DOHH2 (cell line): Measurements from ENCODE around the gene MYH6.

ENCODE experiments used
- H3F3A ChIP-seq: fragments of 200-600 bp; sonication (generic), shearing (Covaris generic); 2 replicates; pipeline ENCODE4 v1.6.0; 2016; ENCODE audit warnings: antibody characterized with exemption, mild to moderate bottlenecking; ENCODE audit not compliant: control insufficient read depth, insufficient read depth
- H3K27ac ChIP-seq: fragments of 200-600 bp; sonication (generic); 2 replicates; pipeline ENCODE4 v1.5.1; 2014; ENCODE audit warnings: low read depth, mild to moderate bottlenecking, low read length, moderate library complexity
- H3K27me3 ChIP-seq: fragments of 200-600 bp; sonication (generic); 2 replicates; pipeline ENCODE4 v1.6.1; 2014; ENCODE audit warnings: mild to moderate bottlenecking, low read length, mixed read lengths; ENCODE audit not compliant: control insufficient read depth
- H3K36me3 ChIP-seq: fragments of 200-600 bp; sonication (generic); 2 replicates; pipeline ENCODE4 v1.6.1; 2014; ENCODE audit warnings: mild to moderate bottlenecking, low read length, moderate library complexity, mixed read lengths; ENCODE audit not compliant: control insufficient read depth
- H3K4me1 ChIP-seq: fragments of 200-600 bp; sonication (generic); 2 replicates; pipeline ENCODE4 v1.6.1; 2014; ENCODE audit warnings: mild to moderate bottlenecking, low read length, mixed read lengths; ENCODE audit not compliant: control insufficient read depth
- H3K4me2 ChIP-seq: fragments of 200-600 bp; sonication (generic); 2 replicates; pipeline ENCODE4 v1.6.0; 2014; ENCODE audit warnings: mild to moderate bottlenecking, low read length, moderate library complexity
- H3K4me3 ChIP-seq: fragments of 200-600 bp; sonication (generic); 2 replicates; pipeline ENCODE4 v1.5.1; 2014; ENCODE audit warnings: mild to moderate bottlenecking, low read length, mixed read lengths
- H3K79me2 ChIP-seq: fragments of 200-600 bp; sonication (generic); 2 replicates; pipeline ENCODE4 v1.6.1; 2014; ENCODE audit warnings: mild to moderate bottlenecking, low read length, mixed read lengths; ENCODE audit not compliant: control insufficient read depth
- H3K9me2 ChIP-seq: fragments of 200-600 bp; sonication (generic); replicated peaks from 2 replicates; pipeline ENCODE4 v1.6.1; 2014; ENCODE audit warnings: mild to moderate bottlenecking, low read length, mixed read lengths; ENCODE audit not compliant: control insufficient read depth
- H3K9me3 ChIP-seq: fragments of 200-600 bp; sonication (generic); 2 replicates; pipeline ENCODE4 v1.6.1; 2014; ENCODE audit warnings: antibody characterized with exemption, low read length, mixed read lengths; ENCODE audit not compliant: control insufficient read depth, insufficient read depth
- H4K20me1 ChIP-seq: fragments of 200-600 bp; sonication (generic); 2 replicates; pipeline ENCODE4 v1.6.0; 2014; ENCODE audit warnings: low read depth, mild to moderate bottlenecking, antibody characterized with exemption, low read length, moderate library complexity; ENCODE audit not compliant: control insufficient read depth, insufficient read depth
- EZH2phosphoT487 ChIP-seq: fragments of 200-600 bp; sonication (generic); IDR thresholded peaks from 2 replicates; pipeline ENCODE4 v1.6.1; 2017; ENCODE audit warnings: borderline replicate concordance, mild to moderate bottlenecking, antibody characterized with exemption, low read length, moderate library complexity, mixed read lengths
- TF ChIP-seq, protein P1 (sequence below): fragments of 200-600 bp; sonication (generic); IDR thresholded peaks from one replicate; pipeline ENCODE4 v1.5.1; 2014; ENCODE audit warnings: antibody characterized with exemption, mild to moderate bottlenecking, low read depth, low read length; ENCODE audit not compliant: poor library complexity, severe bottlenecking

MYH6 gene

DNA sequence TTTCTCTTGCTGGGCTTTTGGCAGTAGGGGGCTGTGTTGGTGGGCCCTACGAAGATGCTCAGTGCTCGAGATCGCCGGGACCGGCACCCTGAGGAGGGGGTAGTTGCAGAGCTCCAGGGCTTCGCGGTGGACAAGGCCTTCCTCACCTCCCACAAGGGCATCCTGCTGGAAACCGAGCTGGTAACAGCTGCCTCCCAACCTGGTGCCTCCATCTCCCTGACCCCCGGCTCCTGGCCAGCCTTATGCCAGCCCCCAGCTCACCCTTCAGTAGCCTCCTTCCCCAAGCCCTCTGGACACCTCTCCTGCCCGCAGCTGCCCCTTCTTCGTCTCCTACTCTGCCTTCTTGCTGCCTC, 30.9 kb downstream of the MYH6 start:
- Histone ChIP-seq H3K4me1 (0 out of 2 replicates have a peak, but pooled peaks cover 5% of the 10 kb centered on the region), H3K27me3 (0 out of 2 replicates have a peak, but pooled peaks cover 2% of the 10 kb centered on the region), H3K79me2 (no peaks in the 10 kb centered on the region), H3K36me3 (no peaks in the 10 kb centered on the region), H3K9me2 (no peaks in the 10 kb centered on the region), H3K9me3 (no peaks in the 10 kb centered on the region), H4K20me1 (no peaks in the 10 kb centered on the region), H3K27ac (no peak overlapping the region), H3K4me2 (no peak overlapping the region), H3F3A (no peaks in the 10 kb centered on the region), H3K4me3 (no peak overlapping the region)
- TF ChIP-seq, protein P1, sequence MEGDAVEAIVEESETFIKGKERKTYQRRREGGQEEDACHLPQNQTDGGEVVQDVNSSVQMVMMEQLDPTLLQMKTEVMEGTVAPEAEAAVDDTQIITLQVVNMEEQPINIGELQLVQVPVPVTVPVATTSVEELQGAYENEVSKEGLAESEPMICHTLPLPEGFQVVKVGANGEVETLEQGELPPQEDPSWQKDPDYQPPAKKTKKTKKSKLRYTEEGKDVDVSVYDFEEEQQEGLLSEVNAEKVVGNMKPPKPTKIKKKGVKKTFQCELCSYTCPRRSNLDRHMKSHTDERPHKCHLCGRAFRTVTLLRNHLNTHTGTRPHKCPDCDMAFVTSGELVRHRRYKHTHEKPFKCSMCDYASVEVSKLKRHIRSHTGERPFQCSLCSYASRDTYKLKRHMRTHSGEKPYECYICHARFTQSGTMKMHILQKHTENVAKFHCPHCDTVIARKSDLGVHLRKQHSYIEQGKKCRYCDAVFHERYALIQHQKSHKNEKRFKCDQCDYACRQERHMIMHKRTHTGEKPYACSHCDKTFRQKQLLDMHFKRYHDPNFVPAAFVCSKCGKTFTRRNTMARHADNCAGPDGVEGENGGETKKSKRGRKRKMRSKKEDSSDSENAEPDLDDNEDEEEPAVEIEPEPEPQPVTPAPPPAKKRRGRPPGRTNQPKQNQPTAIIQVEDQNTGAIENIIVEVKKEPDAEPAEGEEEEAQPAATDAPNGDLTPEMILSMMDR: no peak
- TF ChIP-seq EZH2phosphoT487: no peak

DNA sequence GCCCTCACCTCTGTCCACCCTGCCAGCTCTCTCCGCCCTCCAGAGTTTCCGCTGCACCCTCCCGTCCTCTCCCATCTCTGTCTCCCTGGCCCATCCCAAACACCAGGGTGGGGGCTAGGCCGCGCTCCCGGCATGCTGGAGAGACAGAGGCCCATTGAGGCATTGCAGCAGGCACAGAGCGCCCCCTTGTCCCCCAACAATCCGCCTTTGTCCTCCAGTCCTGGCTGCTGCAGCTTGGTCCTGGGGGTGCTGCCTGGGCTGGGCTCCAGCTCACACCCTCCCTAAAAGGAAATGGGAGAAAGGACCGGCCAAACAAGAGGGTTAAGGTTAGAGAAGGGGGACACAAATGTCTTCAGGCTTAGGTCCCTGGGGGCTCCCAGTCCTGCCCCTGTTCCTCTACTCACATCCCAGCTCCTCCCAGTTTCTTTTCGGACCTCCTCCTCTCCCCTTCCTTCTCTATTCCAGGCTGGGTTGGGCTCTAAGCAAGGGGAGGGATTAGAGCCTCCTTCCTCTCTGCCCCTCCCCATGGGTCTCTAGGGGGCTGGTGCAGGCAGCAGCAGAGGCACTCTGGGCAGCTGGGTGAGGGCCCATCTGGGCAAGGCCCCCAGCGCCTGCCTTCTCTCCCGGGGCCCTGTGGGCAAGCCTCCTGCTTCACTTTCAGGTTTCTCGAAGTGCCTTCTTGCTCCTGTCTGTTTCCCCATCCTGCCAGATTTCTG, 31.4 kb downstream of the MYH6 start, which contains the start of gene CMTM5:
Gene CMTM5 (plus strand): TSS at position 565 of the 716 bp plus-strand sequence. CDS start 206 bp downstream, outside the sequence.
- Histone ChIP-seq H3K9me2 (no peaks in the 10 kb centered on the region), H3K27me3 (0 out of 2 replicates have a peak, but pooled peaks cover 2% of the 10 kb centered on the region), H3K79me2 (no peaks in the 10 kb centered on the region), H4K20me1 (no peaks in the 10 kb centered on the region), H3K4me2 (no peak within 1 kb of the TSS), H3F3A (no peaks in the 10 kb centered on the region), H3K36me3 (no peaks in the 10 kb centered on the region), H3K4me1 (0 out of 2 replicates have a peak, but pooled peaks cover 5% of the 10 kb centered on the region), H3K9me3 (no peaks in the 10 kb centered on the region), H3K4me3 (no peak within 1 kb of the TSS), H3K27ac (no peak within 1 kb of the TSS)
- no peak for TF ChIP-seq EZH2phosphoT487
- TF ChIP-seq, protein P1: no peak

DNA sequence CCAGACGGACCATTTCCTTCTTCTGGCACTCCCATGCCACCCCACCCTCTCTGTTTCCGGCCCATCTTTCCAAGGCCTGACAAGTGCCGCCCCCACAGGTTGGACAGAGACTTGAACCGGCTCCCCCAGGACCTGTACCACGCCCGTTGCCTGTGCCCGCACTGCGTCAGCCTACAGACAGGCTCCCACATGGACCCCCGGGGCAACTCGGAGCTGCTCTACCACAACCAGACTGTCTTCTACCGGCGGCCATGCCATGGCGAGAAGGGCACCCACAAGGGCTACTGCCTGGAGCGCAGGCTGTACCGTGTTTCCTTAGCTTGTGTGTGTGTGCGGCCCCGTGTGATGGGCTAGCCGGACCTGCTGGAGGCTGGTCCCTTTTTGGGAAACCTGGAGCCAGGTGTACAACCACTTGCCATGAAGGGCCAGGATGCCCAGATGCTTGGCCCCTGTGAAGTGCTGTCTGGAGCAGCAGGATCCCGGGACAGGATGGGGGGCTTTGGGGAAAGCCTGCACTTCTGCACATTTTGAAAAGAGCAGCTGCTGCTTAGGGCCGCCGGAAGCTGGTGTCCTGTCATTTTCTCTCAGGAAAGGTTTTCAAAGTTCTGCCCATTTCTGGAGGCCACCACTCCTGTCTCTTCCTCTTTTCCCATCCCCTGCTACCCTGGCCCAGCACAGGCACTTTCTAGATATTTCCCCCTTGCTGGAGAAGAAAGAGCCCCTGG, 32.4 kb downstream of the MYH6 start:
- no peaks in the 10 kb centered on the region for H4K20me1 ChIP-seq
- H3K27ac ChIP-seq: no peak overlapping the region
- no peak for TF ChIP-seq EZH2phosphoT487
- TF ChIP-seq, protein P1: no peak
- no peaks in the 10 kb centered on the region for H3K9me3 ChIP-seq
- H3K79me2 ChIP-seq: no peaks in the 10 kb centered on the region
- no peaks in the 10 kb centered on the region for H3F3A ChIP-seq
- H3K27me3 ChIP-seq: 0 out of 2 replicates have a peak, but pooled peaks cover 2% of the 10 kb centered on the region
- H3K4me3 ChIP-seq: no peak overlapping the region
- H3K4me1 ChIP-seq: 0 out of 2 replicates have a peak, but pooled peaks cover 5% of the 10 kb centered on the region
- H3K4me2 ChIP-seq: no peak overlapping the region
- H3K36me3 ChIP-seq: no peaks in the 10 kb centered on the region
- H3K9me2 ChIP-seq: no peaks in the 10 kb centered on the region
